NOMO-1 treated with dmso at 0.1 percent for 144 hours (cell line): ENCODE measurements around the gene MAP3K5.
"Not testable (repeated sequence)": the region's sequence is repeated elsewhere in the genome, so short reads cannot be mapped to it uniquely, and the experiment has no call there.

ENCODE experiments used
- DNase-seq: peaks from one replicate; lab custom pipeline; 2025; ENCODE audit not compliant: unreplicated experiment; lab: John Stamatoyannopoulos, UW

MAP3K5 gene

GRCh38 chr6:136774228-136775041 is 17.8 kb downstream of the MAP3K5 start:
- no peak for DNase-seq

DNA sequence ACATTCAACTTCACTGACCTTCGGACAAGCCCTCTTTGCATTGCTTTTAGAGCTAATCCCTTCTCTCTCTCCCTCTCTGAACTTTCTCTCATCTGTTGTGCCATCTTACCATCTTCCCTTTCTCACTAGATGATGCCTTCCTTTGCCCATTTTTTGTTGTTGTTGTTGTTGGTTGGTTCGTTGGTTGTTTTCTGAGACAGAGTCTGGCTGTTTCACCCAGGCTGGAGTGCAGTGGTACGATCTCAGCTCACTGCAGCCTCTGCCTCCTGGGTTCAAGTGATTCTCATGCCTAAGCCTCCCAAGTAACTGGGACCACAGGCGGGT is 18.8 kb downstream of the MAP3K5 start:
- DNase-seq, result no peak

DNA sequence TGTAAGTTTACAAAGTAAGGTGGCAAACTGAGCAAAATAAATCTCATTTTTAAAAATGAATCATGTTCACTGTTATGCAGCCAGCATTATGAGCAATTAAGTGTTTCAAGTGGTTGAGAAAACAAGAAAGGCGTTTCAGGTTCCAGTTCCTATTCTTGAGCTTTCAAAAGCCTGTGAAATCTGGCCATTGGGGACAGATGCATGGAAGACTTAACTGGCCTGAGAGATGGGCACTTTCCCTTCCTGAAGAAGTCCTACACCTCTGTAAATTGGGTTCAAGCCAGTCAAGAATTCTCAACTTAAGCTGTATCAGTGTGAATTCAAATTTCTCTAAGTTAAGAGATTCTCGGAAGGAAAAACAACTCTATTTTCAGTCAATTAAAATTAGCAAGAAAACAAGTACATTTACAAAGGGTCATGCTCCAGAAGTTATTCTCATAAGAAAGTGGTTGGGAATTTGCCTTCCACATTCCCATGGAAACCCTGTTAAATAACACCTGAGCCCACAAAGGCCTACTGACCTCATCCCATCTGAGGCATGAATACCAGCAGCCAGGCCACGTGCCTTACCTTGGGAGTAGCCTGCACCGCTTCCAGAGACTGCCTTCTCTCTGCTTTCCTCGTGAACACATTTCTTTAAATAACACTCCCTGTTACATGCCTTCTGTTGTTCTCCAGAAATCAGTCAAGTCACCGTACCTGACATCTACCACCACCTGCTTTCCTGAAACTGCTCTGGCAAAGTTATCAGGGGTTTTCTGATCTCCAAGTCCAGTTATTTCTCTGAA is 19.4 kb downstream of the MAP3K5 start:
- peak; percentile 28 for DNase-seq

DNA sequence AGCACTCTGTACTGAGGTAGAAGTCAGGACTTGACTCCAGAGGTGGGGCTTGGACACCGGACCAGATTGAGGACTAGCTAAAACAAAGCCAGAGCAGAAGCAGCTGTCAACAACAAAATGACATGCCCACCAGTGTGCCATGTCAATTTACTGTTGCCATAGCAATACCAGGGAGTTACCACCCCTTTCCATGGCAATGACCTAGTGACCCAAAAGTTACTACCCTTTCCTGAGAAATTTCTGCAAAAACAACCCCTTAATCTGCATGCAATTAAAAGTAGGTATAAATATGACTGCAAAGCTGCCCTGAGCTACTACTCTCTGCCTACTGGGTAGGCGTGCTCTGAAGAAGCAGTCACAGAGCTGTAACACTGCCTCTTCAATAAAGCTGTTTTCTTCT is 21.0 kb downstream of the MAP3K5 start:
- DNase-seq, result no peak

- no peak for DNase-seq
These were observed 22.5 kb downstream of the MAP3K5 start for GRCh38 chr6:136769759-136770158.

DNA sequence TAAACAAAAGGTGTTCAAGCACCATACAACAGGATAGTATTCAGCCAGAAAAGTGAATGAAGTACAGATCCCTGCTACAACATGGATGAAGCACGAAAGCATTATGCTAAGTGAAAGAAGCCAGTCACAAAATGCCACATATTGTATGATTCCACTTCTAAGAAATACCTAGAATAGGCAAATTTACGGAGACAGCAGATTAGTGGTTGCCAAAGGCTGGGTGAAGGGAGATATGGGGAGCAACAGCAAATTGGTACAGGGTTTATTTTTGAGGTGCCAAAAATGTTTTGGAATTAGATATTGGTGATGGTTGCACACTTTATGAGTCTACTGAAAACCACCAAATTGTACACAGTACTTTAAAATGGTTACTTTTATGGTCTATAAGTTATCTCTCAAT is 23.2 kb downstream of the MAP3K5 start:
- no peak for DNase-seq

DNA sequence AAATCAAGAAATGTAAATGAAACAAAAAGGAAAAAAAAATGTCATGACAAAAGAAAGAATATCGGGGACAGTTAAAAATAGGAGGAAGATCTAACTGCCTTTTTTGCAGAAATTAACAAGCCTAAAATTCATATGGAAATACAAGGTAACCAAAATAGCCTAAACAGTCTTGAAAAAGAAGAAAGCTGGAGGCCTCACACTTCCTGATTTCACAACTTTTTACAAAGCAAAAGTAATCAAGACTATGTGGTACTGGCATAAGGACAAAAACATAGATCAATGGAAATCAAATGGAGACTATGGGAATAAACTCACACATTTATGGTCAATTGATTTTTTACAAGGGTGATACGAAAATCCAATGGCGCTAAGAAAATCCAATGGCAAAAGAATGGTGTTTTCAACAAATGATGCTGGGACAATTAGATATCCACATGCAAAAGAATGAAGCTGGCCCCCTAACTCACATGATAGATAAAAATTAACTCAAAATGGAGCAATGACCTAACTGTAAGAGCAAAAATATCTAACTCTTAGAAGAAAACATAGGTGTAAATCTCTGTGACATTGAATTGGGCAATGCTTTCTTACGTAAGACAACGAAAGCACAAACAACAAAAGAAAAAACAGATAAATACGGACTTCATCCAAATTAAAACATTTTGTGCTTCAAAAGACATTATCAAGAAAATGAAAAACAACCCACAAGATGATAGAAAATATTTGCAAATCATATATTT is 24.5 kb downstream of the MAP3K5 start:
- DNase-seq, result no peak

DNA sequence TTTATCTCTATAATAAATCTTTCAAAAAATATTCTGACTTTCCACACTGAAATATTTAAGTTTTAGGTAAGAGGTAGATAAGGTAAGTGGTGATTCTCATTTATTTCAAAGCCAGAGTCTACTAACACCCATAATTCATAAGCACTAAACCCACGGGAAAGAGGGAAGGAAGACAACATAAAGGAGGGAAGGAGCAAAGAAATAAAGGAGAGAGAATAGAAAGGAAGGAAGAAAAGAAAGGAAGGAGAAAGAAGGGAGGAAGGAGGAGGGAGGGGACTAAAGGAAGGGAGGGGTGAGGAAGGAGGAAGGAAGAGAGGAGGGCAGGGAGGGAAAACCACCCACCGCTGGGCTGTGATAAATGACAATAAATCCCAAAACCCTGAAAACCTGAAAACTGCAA is 25.2 kb downstream of the MAP3K5 start:
- no peak for DNase-seq

GRCh38 chr6:136766274-136766673 is 26.0 kb downstream of the MAP3K5 start:
- no peak for DNase-seq

DNA sequence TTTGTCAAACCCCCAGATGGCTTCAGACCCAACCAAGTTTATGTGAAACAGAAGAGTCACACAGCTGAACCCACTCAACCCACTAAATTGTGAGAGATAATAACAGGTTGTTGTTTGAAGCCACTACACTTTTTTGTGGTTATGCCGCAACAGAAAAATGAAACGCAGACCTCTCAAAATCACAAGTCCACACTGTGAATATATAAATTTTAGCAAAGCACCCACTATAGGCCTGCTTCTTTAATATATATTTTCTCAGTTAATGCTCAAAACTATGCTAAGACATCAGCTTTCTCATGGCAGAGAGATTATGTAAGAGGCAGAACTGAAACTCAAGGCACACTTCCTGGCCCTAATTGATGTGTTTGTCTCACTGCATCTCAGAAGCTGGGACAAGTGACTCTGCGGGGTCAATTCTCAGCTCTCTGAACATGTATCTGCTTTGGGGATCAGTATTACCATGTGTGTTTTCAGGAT is 27.7 kb downstream of the MAP3K5 start:
- peak; percentile 76 for DNase-seq

DNA sequence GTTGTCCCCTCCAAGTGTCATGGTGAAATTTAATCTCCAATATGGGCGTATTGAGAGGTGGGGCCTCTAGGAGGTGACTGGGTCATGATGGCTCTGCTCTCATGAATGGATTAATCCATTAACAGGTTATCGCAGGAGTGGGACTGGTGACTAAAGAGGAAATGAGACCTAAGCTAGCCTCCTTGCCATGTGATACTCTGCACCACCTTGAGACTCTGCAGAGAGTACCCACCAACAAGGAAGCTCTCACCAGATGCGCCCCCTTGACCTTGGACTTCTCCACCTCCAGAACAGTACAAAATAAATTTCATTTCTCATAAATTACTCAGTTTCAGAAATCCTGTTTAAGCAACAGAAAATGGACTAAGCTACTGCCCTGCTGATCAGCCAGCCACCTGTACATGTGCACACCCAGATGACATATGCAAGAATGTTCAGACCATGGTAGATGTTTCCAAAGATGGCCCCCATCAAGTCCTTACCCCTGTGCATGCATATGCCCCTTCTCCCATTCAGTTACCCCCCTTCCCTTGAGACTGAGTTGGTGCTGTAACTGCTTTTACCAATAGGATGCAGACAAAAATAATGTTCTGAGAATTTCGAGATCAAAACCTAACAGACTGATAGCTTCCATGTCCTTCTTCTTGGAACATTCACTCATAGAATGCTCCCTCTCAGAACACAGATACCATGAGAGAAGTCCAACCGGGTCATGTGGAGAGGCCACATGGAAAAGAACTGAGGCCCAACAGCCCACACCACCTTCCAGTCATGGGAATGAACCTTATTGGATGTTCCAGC is 28.4 kb downstream of the MAP3K5 start:
- no peak for DNase-seq

DNA sequence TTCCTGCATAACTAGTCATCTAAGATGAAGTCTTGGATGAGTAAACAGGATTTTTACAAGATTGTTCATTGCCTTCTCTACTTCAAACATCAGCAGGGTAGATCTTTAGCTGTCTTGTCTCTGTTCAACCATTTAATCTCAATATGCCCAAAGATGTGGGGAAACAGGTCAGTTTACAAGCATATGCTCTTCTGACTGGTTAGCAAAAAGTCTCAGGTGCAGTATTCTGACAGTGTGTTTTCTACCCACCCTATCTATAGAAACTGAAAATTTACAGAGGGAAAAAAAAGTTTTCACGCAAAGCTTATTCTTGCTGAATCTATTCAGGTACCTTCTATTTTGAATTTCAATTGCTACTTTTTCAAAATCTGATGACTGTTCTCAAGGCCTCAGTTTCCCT is 29.0 kb downstream of the MAP3K5 start:
- DNase-seq, result no peak

DNA sequence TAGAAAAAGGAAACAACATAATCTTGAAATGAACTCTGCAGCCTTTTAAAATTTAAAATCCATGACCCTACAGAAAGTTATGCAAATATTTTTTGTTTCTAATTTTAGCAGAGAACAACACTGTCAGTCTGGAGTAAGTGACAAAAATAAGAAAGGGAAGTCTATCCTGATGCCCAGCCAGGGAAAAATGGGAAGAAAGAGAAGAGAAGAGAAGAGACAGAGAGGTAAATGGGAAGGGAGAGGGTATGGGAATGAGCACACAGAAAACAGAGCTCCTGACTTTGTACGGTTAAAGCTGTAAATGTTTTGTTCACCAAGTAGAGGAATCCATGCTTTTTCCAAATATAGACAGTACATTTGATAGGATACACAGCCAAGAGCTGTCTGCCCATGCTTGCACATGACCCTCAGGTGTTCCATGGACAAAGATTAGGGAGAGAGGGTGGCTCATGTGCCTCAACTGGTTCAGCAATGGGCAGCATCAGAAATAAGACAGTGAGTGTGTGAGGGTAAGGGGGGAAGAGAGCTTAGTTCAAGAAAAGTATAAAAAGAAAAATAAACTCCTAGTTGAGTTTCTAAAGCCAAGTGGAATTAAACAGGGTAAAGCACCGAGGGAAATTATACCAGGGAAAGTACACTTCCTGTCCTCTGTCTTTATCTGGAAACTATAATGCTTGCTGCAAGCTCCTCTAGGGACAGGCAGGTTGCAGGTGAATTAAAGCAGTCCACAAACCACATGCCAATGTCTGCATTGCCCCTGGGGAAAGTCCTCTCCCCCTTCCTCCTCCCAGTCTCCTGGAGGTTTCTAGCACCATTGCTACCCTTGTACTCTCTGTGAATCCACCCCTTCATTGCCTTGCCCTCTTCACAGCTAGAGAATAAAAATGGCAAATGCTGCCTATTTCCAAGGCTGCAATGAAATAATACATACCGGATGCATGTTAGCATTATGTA is 30.0 kb downstream of the MAP3K5 start:
- DNase-seq, result no peak

DNA sequence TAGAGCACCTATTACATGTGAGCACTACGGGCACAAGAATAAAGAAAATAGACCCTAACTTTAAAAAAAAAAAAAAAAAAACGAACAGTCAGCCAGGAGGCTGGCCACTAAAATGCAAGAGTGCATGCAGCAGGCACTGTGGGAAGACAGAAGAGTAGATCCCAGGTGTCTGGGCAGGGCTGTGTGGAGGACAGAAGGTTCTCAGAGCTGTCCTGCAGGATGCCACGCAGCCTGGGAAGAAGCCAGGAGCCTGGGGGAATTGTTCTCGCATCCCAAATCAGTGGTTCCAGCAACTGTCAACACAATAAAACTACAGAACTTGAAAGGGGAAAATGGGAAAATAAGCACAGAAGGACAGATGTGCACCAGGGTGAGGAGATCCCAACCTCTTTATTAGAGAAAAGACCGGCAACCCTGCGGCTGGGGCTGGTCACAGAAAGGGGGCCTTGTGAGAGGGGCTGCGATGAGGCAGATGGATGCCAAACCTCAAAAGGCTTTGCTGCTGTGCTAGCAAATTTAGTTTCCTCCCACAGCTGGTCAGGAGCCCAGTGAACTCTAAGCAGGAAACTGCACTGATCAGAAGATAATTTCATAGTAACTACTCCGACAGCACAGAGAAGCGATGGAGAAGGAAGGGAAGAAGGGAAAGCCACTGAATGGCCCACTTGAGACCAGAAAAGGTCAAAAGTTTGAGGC is 30.9 kb downstream of the MAP3K5 start:
- DNase-seq, result no peak

GRCh38 chr6:136760781-136761180 is 31.5 kb downstream of the MAP3K5 start:
- DNase-seq, result not testable (repeated sequence)

- DNase-seq, result no peak
These were observed 35.1 kb downstream of the MAP3K5 start for GRCh38 chr6:136757150-136757549.

- no peak for DNase-seq
These were observed 37.5 kb downstream of the MAP3K5 start for GRCh38 chr6:136754820-136755219.

GRCh38 chr6:136753624-136754023 is 38.7 kb downstream of the MAP3K5 start:
- no peak for DNase-seq

DNA sequence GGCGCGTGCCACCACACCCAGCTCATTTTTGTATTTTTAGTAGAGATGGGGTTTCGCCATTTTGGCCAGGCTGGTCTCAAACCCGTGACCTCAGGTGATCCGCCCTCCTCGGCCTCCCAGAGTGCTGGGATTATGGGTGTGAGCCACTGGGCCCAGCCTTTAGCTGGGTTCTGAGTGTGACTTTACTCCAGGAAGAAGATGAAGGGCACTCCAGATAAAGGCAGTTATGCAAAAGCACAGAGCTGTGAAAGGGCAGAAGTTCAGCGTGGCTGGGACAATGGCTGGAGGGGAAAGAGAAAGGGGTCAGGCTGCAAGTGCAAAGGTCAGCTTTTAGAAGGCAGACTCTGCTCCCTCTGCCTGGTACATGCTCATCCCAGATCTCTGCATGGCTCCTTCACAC is 39.7 kb downstream of the MAP3K5 start:
- DNase-seq, result no peak
